Measurements from ENCODE around the gene ARV1.
"Not testable (repeated sequence)": the region's sequence is repeated elsewhere in the genome, so short reads cannot be mapped to it uniquely, and the experiment has no call there.

The ARV1 gene

GRCh38 chr1:230976825-230977747, 1.8 kb upstream of the ARV1 start:
- no peak for DNase-seq

- DNase-seq = peak; percentile 42
These were observed 968 bp upstream of the ARV1 start for GRCh38 chr1:230977761-230978490.

GRCh38 chr1:230979389-230979716, 459 bp downstream of the ARV1 start:
- DNase-seq = no peak

- no peak for DNase-seq
These were observed 1.1 kb downstream of the ARV1 start for GRCh38 chr1:230979952-230980351.

GRCh38 chr1:230982696-230983095, 3.8 kb downstream of the ARV1 start:
- DNase-seq = no peak

- DNase-seq = no peak
These were observed 4.9 kb downstream of the ARV1 start for GRCh38 chr1:230983811-230984210.

- not testable (repeated sequence) for DNase-seq
These were observed 6.0 kb downstream of the ARV1 start for GRCh38 chr1:230984622-230985515.

GRCh38 chr1:230985711-230986110, 6.8 kb downstream of the ARV1 start:
- DNase-seq = no peak

- no peak for DNase-seq
These were observed 8.1 kb downstream of the ARV1 start for GRCh38 chr1:230986976-230987375.

GRCh38 chr1:230987448-230987847, 8.6 kb downstream of the ARV1 start:
- DNase-seq = no peak

- peak; percentile 82 for DNase-seq
These were observed 13.3 kb downstream of the ARV1 start for GRCh38 chr1:230992100-230992774.

- DNase-seq = no peak
These were observed 16.0 kb downstream of the ARV1 start for GRCh38 chr1:230994860-230995259.

GRCh38 chr1:231000201-231000600, 21.3 kb downstream of the ARV1 start:
- DNase-seq = no peak

GRCh38 chr1:231000639-231001038, 21.7 kb downstream of the ARV1 start:
- no peak for DNase-seq

- DNase-seq = no peak
These were observed 23.0 kb downstream of the ARV1 start for GRCh38 chr1:231001892-231002291.

GRCh38 chr1:231007535-231007934, 28.6 kb downstream of the ARV1 start:
- DNase-seq = not testable (repeated sequence)

- DNase-seq = no peak
These were observed 32.5 kb downstream of the ARV1 start for GRCh38 chr1:231011360-231011759.

GRCh38 chr1:231011963-231012362, 33.1 kb downstream of the ARV1 start:
- no peak for DNase-seq

GRCh38 chr1:231013391-231014015, 34.6 kb downstream of the ARV1 start:
- DNase-seq = no peak

- DNase-seq = no peak
These were observed 37.3 kb downstream of the ARV1 start for GRCh38 chr1:231016234-231016633.

GRCh38 chr1:231016966-231017365, 38.1 kb downstream of the ARV1 start:
- no peak for DNase-seq

- DNase-seq = no peak
These were observed 40.8 kb downstream of the ARV1 start for GRCh38 chr1:231019711-231020110.
